ENCODE data around the gene YDJC.

DNA sequence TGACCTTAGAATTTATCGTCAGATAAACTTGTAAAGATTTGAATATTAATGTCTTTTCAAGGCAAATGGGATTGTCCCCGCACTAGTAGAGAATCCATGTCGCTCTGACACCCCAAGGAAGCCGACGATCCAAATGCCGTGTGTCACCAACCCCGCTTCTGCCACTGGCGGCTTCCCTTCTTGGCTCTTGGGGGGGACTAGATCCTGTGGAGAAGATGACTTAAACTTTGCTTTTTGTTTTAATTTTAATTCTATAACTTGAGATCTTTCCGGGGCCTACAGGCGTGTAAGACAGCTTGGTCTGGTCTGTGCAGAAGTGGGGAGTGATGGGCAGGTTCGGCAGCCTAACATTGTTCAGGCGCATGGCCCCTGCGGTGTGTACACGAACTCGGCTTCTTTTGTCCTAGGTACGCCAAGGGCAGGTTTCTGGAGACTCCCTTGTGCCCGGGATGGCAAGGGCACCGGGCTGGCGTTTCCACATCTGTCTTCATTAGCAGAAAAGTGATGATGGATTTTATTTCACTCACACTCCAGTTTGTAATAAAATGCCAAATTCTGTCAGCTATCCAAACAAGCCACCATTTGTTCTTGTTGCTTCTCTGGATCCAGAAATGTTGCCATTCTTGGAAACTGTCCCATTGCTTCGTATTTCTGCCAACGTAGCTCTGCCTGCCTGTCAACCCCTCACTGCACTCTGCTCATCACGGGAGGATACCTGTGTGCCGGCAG lies 6.7 kb downstream of the YDJC start:
- TF ChIP-seq ZBED1 (IDR thresholded peaks at IDR 0.05) (no peak), TCF3 (CRISPR knock-in tag; IDR thresholded peaks at IDR 0.05) (no peak), PML (IDR thresholded peaks at IDR 0.05; ENCODE audit: low read length) (no peak), ESRRA (IDR thresholded peaks at IDR 0.05; ENCODE audit: borderline replicate concordance, low read depth) (no peak), NFIC (IDR thresholded peaks at IDR 0.05) (no peak), NR4A1 (CRISPR knock-in tag; IDR thresholded peaks at IDR 0.05) (no peak), NR4A1 (tag; IDR thresholded peaks at IDR 0.05) (no peak), POLR2A (conservative IDR thresholded peaks at IDR 0.05) (no peak), KAT2B (IDR thresholded peaks at IDR 0.05; ENCODE audit: low read depth, low read length) (no peak), ATF1 (CRISPR knock-in tag; IDR thresholded peaks at IDR 0.05) (no peak), ATF1 (tag; IDR thresholded peaks at IDR 0.05) (no peak)
- TF ChIP-seq, protein P1, sequence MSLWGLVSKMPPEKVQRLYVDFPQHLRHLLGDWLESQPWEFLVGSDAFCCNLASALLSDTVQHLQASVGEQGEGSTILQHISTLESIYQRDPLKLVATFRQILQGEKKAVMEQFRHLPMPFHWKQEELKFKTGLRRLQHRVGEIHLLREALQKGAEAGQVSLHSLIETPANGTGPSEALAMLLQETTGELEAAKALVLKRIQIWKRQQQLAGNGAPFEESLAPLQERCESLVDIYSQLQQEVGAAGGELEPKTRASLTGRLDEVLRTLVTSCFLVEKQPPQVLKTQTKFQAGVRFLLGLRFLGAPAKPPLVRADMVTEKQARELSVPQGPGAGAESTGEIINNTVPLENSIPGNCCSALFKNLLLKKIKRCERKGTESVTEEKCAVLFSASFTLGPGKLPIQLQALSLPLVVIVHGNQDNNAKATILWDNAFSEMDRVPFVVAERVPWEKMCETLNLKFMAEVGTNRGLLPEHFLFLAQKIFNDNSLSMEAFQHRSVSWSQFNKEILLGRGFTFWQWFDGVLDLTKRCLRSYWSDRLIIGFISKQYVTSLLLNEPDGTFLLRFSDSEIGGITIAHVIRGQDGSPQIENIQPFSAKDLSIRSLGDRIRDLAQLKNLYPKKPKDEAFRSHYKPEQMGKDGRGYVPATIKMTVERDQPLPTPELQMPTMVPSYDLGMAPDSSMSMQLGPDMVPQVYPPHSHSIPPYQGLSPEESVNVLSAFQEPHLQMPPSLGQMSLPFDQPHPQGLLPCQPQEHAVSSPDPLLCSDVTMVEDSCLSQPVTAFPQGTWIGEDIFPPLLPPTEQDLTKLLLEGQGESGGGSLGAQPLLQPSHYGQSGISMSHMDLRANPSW (CRISPR knock-in tag; IDR thresholded peaks at IDR 0.05), result no peak

All from K562 (cell line).